ENCODE data around the gene PPP2R5C.
A peak's percentile ranks its signal among the peaks of the same experiment; 100 is the strongest.

The PPP2R5C gene

DNA sequence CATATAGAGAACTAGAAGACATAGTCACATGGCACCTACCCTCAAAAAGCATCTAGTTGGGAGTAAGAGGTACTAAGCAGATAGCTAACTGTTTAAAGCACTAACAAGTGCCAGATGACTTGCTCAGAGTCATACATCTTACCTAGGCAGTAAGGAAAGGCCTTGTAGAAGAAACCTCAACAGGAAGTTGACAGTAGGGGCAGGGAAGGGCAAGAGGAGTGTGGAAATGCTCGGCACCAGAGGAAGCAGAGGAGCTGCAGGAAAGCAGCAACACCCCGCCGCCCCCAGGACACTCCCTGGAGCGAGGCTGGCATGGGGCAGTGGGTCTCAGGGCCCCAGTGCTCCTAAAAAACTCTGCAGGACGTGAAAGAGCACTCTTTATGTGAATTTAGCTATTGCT is 92.9 kb downstream of the PPP2R5C start:
- DNase-seq (ENCODE audit: insufficient read length, low spot score) (no peak), FAIRE-seq (peak; percentile 33)
- no peak for TF ChIP-seq POLR2AphosphoS5 (IDR thresholded peaks at IDR 0.05; ENCODE audit: low read depth, low read length)
- TF ChIP-seq POU2F2 (IDR thresholded peaks at IDR 0.05; ENCODE audit: low read depth, low read length): no peak
- TF ChIP-seq SPI1 (IDR thresholded peaks at IDR 0.05; ENCODE audit: low read depth, low read length): no peak
- no peak for TF ChIP-seq POLR2A (IDR thresholded peaks at IDR 0.05; ENCODE audit: low read depth, low read length)
- no peak for TF ChIP-seq TAF1 (IDR thresholded peaks at IDR 0.05; ENCODE audit: low read depth, low read length)
- no peak for TF ChIP-seq PAX5 (IDR thresholded peaks at IDR 0.05; ENCODE audit: insufficient read depth, low read length, severe bottlenecking)

DNA sequence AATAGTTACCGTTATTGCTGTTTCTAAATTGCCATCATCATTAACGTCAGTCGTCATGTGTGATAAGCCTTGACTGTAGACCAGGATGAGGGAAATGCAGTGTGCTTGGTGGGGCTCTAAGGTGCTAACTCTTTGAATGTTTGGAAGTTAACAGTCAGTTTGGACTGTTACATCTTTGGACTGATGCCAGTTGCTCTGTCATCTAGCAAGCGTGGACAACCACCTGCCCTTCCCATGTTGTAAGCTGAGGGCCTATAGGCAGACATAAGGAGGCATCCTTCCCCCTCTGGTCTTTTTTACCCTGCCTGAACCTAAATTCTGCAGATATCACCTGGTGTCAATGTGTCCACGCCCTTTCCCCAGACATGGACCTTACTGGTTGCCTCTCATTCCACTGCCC is 94.4 kb downstream of the PPP2R5C start:
- TF ChIP-seq POLR2A (IDR thresholded peaks at IDR 0.05; ENCODE audit: low read depth, low read length) (no peak), TAF1 (IDR thresholded peaks at IDR 0.05; ENCODE audit: low read depth, low read length) (no peak), POLR2AphosphoS5 (IDR thresholded peaks at IDR 0.05; ENCODE audit: low read depth, low read length) (no peak), SPI1 (IDR thresholded peaks at IDR 0.05; ENCODE audit: low read depth, low read length) (no peak), PAX5 (IDR thresholded peaks at IDR 0.05; ENCODE audit: insufficient read depth, low read length, severe bottlenecking) (no peak), POU2F2 (IDR thresholded peaks at IDR 0.05; ENCODE audit: low read depth, low read length) (no peak)

DNA sequence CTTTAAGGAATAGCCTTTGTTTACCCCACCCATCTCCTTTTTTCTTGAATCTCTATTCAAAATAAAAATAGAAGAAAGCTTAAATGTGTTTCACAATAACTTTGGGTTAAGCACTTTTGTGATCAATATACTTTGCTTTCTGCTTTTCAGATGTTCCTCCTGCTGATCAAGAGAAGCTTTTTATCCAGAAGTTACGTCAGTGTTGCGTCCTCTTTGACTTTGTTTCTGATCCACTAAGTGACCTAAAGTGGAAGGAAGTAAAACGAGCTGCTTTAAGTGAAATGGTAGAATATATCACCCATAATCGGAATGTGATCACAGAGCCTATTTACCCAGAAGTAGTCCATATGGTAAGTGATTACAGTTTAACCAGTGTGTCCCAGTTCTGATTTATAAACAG is 95.0 kb downstream of the PPP2R5C start:
- DNase-seq (ENCODE audit: insufficient read length, low spot score) (no peak), FAIRE-seq (peak; percentile 47)

More for the DNA sequence above, 94.4 kb downstream of the PPP2R5C start:
- FAIRE-seq (peak; percentile 51), DNase-seq (ENCODE audit: insufficient read length, low spot score) (no peak)

DNA sequence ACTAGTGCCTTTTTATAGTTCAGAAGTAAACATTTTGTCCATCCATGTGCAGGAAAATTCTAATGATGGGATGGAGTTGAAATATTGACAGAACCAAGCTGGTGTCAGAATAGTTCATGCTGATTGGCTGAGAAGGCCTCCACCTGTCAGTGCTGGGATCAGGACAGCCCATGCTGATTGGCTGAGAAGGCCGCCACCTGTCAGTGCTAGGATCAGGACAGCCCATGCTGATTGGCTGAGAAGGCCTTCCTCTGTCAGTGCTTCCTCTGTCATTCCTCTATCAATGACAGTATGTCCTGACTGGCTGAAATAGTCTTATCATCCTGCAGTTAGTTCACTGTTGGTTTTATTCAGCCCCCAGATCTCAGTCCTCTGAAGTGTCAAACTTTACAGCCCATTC is 95.7 kb downstream of the PPP2R5C start:
- FAIRE-seq (peak; percentile 69), DNase-seq (ENCODE audit: insufficient read length, low spot score) (no peak)
- no peak for TF ChIP-seq PAX5 (IDR thresholded peaks at IDR 0.05; ENCODE audit: insufficient read depth, low read length, severe bottlenecking)
- TF ChIP-seq POU2F2 (IDR thresholded peaks at IDR 0.05; ENCODE audit: low read depth, low read length): no peak
- no peak for TF ChIP-seq SPI1 (IDR thresholded peaks at IDR 0.05; ENCODE audit: low read depth, low read length)
- TF ChIP-seq TAF1 (IDR thresholded peaks at IDR 0.05; ENCODE audit: low read depth, low read length): no peak
- TF ChIP-seq POLR2A (IDR thresholded peaks at IDR 0.05; ENCODE audit: low read depth, low read length): no peak
- TF ChIP-seq POLR2AphosphoS5 (IDR thresholded peaks at IDR 0.05; ENCODE audit: low read depth, low read length): no peak

More for the DNA sequence above, 95.0 kb downstream of the PPP2R5C start:
- no peak for TF ChIP-seq PAX5 (IDR thresholded peaks at IDR 0.05; ENCODE audit: insufficient read depth, low read length, severe bottlenecking)
- TF ChIP-seq POLR2A (IDR thresholded peaks at IDR 0.05; ENCODE audit: low read depth, low read length): no peak
- TF ChIP-seq POU2F2 (IDR thresholded peaks at IDR 0.05; ENCODE audit: low read depth, low read length): no peak
- no peak for TF ChIP-seq TAF1 (IDR thresholded peaks at IDR 0.05; ENCODE audit: low read depth, low read length)
- TF ChIP-seq POLR2AphosphoS5 (IDR thresholded peaks at IDR 0.05; ENCODE audit: low read depth, low read length): no peak
- no peak for TF ChIP-seq SPI1 (IDR thresholded peaks at IDR 0.05; ENCODE audit: low read depth, low read length)

DNA sequence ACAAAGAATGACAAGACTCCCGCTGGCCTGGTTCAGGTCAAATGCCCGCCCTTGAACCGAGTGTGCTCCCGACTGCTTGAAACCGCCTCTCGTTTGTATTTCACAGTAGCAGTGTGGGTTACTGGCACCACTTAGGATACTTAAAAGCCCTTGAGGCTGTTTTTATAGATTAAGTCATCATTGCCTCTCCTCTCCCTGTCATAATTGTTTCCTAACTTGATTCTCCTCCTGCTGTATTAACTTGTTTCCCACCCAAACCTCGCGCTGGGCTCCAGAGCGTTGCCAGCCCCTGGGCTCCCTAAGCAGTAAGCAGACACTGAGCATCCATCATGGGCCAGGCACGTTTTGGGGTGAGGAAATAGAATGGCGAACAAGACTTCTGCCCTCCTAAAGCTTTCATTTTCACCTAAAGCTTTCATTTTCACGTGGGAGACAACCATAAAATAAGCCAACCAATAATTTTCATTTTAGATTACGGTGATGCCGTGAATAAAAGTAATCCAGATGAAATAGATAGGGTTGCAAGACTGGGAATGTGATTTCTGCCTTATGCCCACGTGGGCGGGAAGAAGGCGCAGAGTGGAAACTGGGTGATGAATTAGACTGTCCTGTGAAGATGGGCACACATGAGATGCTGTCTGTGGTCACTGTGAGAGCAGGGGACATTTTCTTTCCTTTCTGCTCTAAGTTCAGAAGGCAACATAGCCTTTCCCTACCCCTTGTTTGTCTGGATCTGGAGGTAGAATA is 97.5 kb downstream of the PPP2R5C start:
- FAIRE-seq: peak; percentile 41
- TF ChIP-seq POLR2A (IDR thresholded peaks at IDR 0.05; ENCODE audit: low read depth, low read length) (no peak), POLR2AphosphoS5 (IDR thresholded peaks at IDR 0.05; ENCODE audit: low read depth, low read length) (no peak), SPI1 (IDR thresholded peaks at IDR 0.05; ENCODE audit: low read depth, low read length) (no peak), POU2F2 (IDR thresholded peaks at IDR 0.05; ENCODE audit: low read depth, low read length) (no peak), TAF1 (IDR thresholded peaks at IDR 0.05; ENCODE audit: low read depth, low read length) (no peak), PAX5 (IDR thresholded peaks at IDR 0.05; ENCODE audit: insufficient read depth, low read length, severe bottlenecking) (no peak)
- no peak for DNase-seq (ENCODE audit: insufficient read length, low spot score)

DNA sequence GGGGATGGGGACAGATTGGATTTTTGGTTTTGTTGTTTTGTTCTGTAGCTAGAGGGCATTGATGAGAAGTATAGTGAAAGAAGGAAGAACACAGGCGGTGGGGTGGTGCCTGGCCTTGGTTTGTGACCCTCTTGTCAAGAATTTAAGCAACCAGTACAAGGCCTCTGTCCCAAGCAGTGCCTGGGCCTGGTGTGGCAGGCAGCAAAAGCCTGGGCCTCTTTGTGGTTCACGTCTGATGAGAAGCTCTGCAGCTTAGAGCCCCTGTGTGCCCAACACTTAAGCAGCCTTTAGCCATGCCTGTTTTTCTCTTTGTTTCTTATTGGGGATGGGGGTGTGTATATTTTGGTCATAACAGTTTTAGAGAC is 98.0 kb downstream of the PPP2R5C start:
- no peak for FAIRE-seq
- DNase-seq (ENCODE audit: insufficient read length, low spot score): no peak
- TF ChIP-seq POLR2A (IDR thresholded peaks at IDR 0.05; ENCODE audit: low read depth, low read length) (no peak), POU2F2 (IDR thresholded peaks at IDR 0.05; ENCODE audit: low read depth, low read length) (no peak), TAF1 (IDR thresholded peaks at IDR 0.05; ENCODE audit: low read depth, low read length) (no peak), POLR2AphosphoS5 (IDR thresholded peaks at IDR 0.05; ENCODE audit: low read depth, low read length) (no peak), PAX5 (IDR thresholded peaks at IDR 0.05; ENCODE audit: insufficient read depth, low read length, severe bottlenecking) (no peak), SPI1 (IDR thresholded peaks at IDR 0.05; ENCODE audit: low read depth, low read length) (no peak)

DNA sequence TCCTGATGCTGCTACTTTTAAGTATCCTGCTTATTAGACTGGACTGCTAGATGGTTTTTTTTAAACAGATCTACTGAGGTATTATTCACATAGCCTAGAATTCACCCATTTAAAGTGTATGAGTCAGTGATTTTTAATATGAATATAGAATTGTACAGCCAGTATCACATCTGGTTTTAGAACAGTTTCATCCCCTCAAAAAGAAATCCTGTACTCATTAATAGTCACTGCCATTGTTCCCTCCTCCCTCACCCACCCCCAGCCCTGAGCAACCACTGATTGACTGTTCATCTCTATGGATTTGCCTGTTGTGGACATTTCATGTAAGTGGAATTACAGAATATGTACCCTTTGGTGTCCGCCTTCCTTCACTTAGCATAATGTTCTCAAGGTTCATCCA is 98.4 kb downstream of the PPP2R5C start:
- no peak for FAIRE-seq
- no peak for TF ChIP-seq TAF1 (IDR thresholded peaks at IDR 0.05; ENCODE audit: low read depth, low read length)
- no peak for TF ChIP-seq POLR2AphosphoS5 (IDR thresholded peaks at IDR 0.05; ENCODE audit: low read depth, low read length)
- no peak for TF ChIP-seq PAX5 (IDR thresholded peaks at IDR 0.05; ENCODE audit: insufficient read depth, low read length, severe bottlenecking)
- no peak for TF ChIP-seq POLR2A (IDR thresholded peaks at IDR 0.05; ENCODE audit: low read depth, low read length)
- TF ChIP-seq SPI1 (IDR thresholded peaks at IDR 0.05; ENCODE audit: low read depth, low read length): no peak
- no peak for TF ChIP-seq POU2F2 (IDR thresholded peaks at IDR 0.05; ENCODE audit: low read depth, low read length)
- no peak for DNase-seq (ENCODE audit: insufficient read length, low spot score)

DNA sequence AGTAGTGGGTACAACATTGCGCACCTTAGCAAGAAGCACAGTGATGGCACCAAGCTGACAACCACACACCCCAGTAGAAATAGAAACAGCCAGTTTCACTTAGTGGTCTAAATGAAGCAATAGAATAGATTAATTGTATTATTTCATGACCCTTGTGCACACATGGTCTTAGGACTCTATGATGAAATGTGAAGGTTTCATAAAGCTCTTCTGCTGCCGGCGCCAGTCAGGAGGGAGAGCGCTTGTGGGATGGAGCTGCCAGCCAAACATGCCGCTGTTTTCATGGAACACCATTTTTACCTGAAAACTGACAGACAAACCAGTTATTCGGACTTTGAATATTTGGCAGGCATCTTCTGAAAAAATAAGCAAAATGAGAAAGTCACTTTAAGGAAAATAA is 100.0 kb downstream of the PPP2R5C start:
- no peak for FAIRE-seq
- DNase-seq (ENCODE audit: insufficient read length, low spot score): no peak
- TF ChIP-seq POU2F2 (IDR thresholded peaks at IDR 0.05; ENCODE audit: low read depth, low read length): no peak
- no peak for TF ChIP-seq TAF1 (IDR thresholded peaks at IDR 0.05; ENCODE audit: low read depth, low read length)
- TF ChIP-seq POLR2AphosphoS5 (IDR thresholded peaks at IDR 0.05; ENCODE audit: low read depth, low read length): no peak

DNA sequence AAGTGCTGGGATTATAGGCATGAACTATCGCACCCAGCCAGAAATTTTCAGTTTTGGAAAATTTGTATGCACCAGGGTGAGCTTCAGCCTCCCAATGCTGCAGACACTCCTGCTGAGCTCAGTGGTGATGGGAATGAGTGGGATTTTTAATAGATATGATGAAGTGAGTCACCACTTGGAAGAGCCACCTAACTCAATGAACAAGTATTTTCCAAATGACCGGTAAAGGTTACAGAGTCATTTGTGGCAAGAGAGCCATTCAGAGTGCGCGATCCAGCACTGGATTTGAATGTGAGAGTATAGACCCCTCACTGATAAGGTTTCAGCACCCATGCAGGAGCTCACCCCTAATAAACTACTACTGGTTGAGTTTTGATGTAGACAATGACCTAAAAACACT is 100.7 kb downstream of the PPP2R5C start:
- DNase-seq (ENCODE audit: insufficient read length, low spot score) (no peak), FAIRE-seq (no peak)
- TF ChIP-seq POLR2A (IDR thresholded peaks at IDR 0.05; ENCODE audit: low read depth, low read length) (no peak), TAF1 (IDR thresholded peaks at IDR 0.05; ENCODE audit: low read depth, low read length) (no peak), SPI1 (IDR thresholded peaks at IDR 0.05; ENCODE audit: low read depth, low read length) (no peak), POU2F2 (IDR thresholded peaks at IDR 0.05; ENCODE audit: low read depth, low read length) (no peak), PAX5 (IDR thresholded peaks at IDR 0.05; ENCODE audit: insufficient read depth, low read length, severe bottlenecking) (no peak), POLR2AphosphoS5 (IDR thresholded peaks at IDR 0.05; ENCODE audit: low read depth, low read length) (no peak)

DNA sequence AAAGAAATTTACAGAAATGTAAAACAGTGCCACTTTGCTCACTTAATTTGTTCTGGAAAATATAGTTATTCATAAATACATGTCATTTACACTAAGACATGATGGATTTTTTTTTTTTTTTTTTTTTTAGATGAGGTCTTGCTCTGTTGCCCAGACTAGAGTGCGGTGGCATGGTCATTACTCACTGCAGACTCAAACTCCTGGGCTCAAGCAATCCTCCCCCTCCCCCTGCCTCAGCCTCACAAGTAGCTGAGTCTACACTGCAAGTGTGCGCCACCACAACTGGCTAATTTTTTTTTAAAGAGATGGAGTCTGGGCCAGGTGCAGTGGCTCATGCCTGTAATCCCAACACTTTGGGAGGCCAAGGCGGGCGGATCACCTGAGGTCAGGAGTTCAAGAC is 101.2 kb downstream of the PPP2R5C start:
- DNase-seq (ENCODE audit: insufficient read length, low spot score) (no peak), FAIRE-seq (no peak)
- TF ChIP-seq POU2F2 (IDR thresholded peaks at IDR 0.05; ENCODE audit: low read depth, low read length): no peak
- no peak for TF ChIP-seq TAF1 (IDR thresholded peaks at IDR 0.05; ENCODE audit: low read depth, low read length)
- TF ChIP-seq POLR2A (IDR thresholded peaks at IDR 0.05; ENCODE audit: low read depth, low read length): no peak
- TF ChIP-seq SPI1 (IDR thresholded peaks at IDR 0.05; ENCODE audit: low read depth, low read length): no peak
- no peak for TF ChIP-seq POLR2AphosphoS5 (IDR thresholded peaks at IDR 0.05; ENCODE audit: low read depth, low read length)
- TF ChIP-seq PAX5 (IDR thresholded peaks at IDR 0.05; ENCODE audit: insufficient read depth, low read length, severe bottlenecking): no peak
